Measurements from ENCODE around the gene NOL4L.
"Not testable (repeated sequence)": the region's sequence is repeated elsewhere in the genome, so short reads cannot be mapped to it uniquely, and the experiment has no call there.

Gene NOL4L

GRCh38 chr20:32582659-32583580, 2.2 kb downstream of the NOL4L start:
- H3K27ac ChIP-seq = no peak overlapping the region; the same call in 1 of the 2 replicates
- TF ChIP-seq ZFX (IDR thresholded peaks at IDR 0.05) (no peak), CTCF (conservative IDR thresholded peaks at IDR 0.05) (no peak)

- H3K27ac ChIP-seq = no peak overlapping the region
- TF ChIP-seq ZFX (IDR thresholded peaks at IDR 0.05) = no peak
- TF ChIP-seq CTCF (conservative IDR thresholded peaks at IDR 0.05) = no peak
Observed at GRCh38 chr20:32581839-32582658, 3.1 kb downstream of the NOL4L start.

GRCh38 chr20:32580970-32581838, 3.9 kb downstream of the NOL4L start:
- no peak for TF ChIP-seq CTCF (conservative IDR thresholded peaks at IDR 0.05)
- TF ChIP-seq ZFX (IDR thresholded peaks at IDR 0.05) = no peak
- no peak overlapping the region for H3K27ac ChIP-seq

- no peak overlapping the region for H3K27ac ChIP-seq
- no peak for TF ChIP-seq CTCF (conservative IDR thresholded peaks at IDR 0.05)
- TF ChIP-seq ZFX (IDR thresholded peaks at IDR 0.05) = no peak
Observed at GRCh38 chr20:32580219-32580969, 4.7 kb downstream of the NOL4L start.

- H3K27ac ChIP-seq = no peak overlapping the region
- no peak for TF ChIP-seq CTCF (conservative IDR thresholded peaks at IDR 0.05)
- TF ChIP-seq ZFX (IDR thresholded peaks at IDR 0.05) = no peak
Observed at GRCh38 chr20:32578840-32579390, 6.2 kb downstream of the NOL4L start.

- H3K27ac ChIP-seq = not testable (repeated sequence)
Observed at GRCh38 chr20:32578062-32578461, 7.1 kb downstream of the NOL4L start.

Data from C4-2B (cell line).